Muscle of back (tissue), 11 donors: ENCODE measurements around the gene RIN3. TPM values are rescaled to one million over a fixed set of nuclear protein-coding genes. Genes with fewer than 3 reads are reported as not detected.

Experiments used
- DNase-seq, 3 donors: peaks; one replicate each; pipeline versions ENCODE4 v3.0.0 to v3.0.0-alpha.2; 2013
- polyA plus RNA-seq, 10 donors: library from polyadenylated mRNA; unstranded; fragments of 120-200 nt; gene quantifications; one replicate each; pipeline ENCODE4 v1.2.1, GENCODE V29; 2013; ENCODE audit not compliant: insufficient read length in 10 of 10

RIN3 gene
- polyA plus RNA-seq, 10 donors, result 10.3 to 17.0 (median 12.8) TPM

DNA sequence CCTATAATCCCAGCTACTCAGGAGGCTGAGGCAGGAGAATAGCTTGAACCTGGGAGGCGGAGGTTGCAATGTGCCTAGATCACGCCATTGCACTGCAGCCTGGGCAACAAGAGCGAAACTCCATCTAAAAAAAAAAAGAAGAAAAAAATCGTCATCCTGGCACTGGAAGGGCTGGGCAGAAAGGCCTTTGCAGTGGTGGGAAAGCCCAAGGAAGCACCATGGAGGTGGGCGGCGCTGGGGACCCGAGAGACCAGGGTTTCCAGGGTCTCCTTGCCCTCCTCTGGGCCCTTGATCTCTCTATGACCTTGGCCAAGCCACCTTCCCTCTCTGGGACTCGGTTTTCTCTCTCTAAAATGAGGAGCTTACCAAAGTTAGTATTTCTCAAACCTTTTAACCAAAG lies 169.5 kb downstream of the RIN3 start:
- no peak for DNase-seq

DNA sequence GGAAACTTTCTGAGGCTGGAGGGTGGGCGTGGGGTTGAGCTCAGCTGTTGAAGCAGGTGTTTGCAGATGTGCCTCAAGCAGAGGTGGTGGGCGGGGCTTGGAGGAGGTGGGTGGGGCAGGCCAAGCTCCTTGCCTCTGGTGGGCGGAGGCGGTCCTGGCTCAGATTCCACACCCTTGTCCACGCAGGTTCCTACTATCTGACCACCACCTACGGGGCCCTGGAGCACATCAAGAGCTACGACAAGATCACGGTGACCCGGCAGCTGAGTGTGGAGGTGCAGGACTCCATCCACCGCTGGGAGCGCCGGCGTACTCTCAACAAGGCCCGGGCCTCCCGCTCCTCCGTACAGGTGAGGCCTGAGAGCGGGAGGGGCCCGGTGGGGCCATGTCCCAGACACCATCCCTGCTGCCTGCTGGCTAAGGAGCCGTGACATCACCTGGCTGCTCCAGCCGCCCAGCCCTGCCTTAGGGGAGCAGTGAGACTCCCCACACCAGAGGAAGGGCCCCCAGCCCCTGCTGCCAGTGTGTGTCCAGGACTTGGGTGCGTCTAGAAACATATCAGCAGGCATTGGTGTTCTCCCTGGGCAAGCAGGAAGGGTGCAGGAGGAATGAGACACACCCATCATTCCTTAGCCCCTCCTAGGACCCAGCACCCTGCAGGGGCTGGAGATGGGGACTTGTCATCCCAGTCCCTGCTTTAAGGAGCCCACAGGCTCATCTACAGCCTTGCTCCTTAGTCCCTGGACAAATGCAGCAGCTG lies 171.4 kb downstream of the RIN3 start:
- no peak for DNase-seq

DNA sequence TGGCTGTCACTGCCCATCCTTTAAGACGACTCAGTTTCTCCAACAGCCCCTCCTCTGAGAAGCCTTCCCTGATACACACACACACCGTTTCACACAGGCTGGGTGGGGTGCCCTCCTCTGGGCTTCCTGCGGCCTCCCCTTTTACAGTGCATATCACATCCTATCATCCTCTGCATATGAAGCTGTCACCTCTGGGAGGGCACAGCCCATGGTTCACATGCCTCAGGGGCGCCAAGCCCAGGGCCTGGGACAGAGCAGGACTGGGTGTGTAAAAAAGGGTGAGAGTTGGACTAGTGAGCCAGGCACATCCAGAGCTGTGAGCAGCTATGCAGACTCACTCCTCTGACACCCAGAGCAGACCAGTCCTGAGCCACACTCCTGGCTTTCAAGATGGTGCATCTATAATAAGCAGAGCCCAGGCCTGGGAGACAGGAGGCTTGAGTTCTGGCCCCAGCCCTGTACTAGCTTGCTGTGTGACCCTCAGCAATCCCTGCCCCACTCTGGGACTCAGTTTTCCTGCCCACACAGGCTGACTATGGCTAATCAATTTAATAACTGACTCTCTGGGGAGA lies 172.3 kb downstream of the RIN3 start:
- DNase-seq, result no peak

DNA sequence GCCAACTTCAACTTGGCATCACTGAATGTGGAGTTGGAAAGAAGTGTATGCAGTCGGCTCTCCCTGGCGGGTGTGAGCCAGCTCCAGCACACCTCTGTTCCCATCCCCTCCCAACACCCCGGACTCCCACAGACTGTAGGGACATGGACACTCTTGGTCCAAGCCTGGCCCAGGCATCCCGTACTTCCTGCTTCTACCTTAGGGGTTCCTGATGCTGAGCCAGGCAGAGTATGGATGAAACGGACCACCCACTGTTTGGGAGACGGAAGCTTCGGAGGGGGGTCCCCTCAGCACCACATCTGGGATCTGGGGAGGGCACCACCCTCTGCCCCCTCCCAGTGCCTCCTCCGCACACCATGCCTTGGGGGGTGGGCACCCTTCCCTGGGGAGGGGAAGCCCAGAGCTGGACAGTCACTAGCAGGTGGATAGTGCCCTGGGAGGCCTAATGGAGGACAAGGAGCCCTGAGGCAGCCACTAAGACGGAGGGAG lies 172.9 kb downstream of the RIN3 start:
- no peak for DNase-seq

DNA sequence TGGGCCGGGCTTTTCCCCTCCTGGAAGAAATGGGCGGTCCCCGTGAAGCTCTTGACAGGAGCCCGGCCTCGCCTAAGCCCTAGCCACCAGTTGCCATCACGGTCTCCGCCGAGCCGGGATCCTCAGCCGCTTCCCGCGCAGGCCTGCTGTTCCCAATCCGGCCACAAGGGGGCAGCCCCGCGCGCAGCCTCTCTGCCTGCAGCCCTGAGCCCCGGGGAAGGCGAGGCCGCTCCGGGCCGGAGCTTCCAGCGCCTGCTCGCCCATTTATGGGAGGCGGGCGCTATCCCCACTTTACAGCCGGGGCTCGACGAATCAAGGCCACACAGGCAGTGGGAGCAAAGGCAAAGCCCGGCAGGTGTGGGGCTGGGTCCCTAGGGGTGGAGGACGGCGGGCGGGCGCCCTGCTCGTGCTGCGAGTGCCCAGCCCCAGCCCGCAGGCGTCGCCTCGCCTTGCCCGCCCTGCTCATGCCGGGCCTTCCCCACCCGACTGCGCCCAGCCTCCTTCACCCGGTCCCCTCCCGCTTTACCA lies 173.4 kb downstream of the RIN3 start:
- peak; percentile 63 to 88 (median 76) for DNase-seq

DNA sequence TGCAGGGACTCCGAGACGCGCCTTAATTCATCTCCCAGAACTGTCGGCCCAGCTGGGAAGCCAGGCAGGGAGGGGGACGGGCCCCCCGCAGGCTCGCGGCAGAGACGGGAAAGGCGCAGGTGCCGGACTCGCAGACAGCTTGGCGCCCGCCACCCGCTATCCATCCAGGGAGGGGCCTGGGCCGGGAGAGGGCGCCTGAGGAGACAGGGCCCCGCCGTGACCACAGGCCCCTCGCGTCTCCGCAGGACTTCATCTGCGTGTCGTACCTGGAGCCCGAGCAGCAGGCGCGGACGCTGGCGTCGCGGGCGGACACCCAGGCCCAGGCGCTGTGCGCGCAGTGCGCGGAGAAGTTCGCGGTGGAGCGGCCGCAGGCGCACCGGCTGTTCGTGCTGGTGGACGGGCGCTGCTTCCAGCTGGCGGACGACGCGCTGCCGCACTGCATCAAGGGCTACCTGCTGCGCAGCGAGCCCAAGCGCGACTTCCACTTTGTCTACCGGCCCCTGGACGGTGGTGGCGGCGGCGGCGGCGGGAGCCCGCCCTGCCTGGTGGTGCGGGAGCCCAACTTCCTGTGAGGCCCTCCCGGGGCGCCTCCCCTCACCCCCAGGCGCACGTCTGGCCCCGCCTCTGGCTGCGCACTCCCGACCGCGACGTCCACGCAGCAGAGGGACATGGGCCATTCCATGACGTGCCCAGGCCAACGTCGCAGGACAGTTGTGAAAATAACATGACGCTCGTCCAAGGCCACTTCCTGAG lies 174.3 kb downstream of the RIN3 start:
- DNase-seq, result peak in 1 of 3 donors; percentile 69

DNA sequence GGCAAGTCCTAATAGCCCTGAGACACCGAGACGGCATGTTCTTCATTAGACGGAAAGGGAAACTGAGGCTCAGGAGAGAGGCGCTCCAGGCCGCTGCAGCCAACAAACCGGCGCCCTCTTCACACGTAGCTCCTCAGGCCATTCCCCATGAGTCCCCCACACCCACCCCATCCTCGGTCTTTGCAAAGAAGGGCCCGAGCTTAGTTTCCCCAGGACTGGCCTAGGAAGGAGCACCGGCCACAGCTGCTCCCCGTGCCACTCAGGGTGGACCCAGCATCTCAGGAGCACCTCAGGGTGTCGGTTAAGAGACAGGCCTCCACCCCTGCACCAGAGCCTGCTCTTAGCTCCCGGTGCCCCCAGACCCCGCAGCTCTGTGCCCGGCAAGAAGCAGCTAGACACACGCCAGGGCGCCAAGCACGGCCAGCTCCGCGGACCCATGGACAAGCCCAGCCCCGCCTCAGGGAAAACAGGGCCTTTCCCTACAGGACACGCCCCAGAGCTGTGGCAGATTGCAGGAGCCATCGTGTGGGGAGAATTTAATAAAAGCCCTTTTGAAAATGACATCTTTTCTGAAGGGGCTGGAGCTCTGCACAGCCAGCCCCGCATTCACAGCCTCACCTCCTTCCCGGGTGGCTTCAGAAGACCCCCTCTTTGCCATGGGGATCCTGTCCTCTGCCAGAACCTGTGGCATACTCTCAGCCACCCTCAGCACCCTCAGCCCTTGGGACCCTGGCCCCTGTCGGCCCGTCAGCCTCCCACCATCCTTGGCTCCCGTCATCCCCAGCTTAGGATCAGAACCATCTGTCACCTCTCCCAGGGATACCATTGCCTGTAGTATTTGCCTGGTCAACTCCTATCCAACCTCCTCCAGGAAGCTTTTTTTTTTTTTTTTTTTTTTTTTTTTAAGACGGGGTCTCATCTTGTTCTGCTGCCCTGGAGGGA lies 175.1 kb downstream of the RIN3 start:
- no peak for DNase-seq

DNA sequence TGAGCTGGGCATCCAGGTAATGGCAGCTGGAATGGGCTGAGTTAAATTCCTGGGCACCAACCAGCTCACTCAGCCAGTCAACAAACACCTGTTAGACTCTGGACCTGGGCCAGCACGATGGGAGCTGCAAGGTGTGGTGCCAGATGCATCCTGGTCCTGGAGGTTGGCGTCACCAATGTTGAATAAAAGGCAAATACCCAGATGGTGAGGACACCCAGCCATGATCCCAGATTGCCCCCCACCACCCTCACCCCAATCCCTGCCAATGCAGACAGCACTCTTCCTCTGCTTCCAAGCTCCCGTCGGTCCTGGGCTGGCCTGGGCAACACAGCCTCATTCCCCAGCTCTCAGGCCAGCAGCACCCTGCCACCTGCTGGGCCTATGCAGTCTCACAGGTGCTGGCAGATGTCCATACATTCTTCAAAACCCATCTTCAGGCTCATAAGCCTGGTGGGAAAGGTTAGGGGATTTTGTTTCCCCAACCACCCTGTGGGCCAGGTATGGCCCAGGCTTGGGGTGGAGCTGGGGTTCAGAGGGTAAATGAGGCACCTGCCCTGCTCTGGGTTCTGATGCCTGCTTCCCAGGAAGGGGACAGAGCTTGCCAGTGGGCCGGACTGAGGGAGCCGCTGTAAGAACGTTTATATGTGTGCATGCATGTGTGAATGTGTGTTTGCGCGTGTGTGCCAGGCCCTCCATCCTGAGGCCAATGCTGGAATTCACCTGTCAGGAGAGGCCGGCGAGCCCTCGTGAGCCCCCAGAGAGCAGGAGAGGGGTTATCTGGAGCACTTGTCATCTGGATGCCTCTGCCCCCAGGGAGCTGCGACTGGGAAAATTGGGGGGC lies 176.8 kb downstream of the RIN3 start:
- peak in 1 of 3 donors; percentile 58 for DNase-seq

DNA sequence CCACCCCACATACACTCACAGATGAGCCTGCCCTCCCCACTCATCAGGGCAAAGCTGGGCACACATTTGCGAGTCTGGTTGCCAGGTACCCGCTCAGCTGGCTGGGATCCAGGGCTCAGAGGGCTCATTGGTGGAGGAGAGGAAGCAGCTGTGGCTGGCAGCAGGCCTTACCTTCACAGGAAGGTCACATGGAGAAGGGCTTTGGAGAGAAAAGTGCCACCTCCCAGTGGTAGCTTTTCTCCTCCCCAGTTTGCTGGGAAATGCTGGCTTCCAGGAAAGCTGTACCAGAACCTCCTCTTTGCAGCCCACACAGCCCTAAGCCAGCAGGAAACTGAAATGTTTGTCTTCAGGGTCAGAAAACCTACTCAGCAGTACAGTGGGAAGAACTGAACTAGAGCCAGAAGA lies 179.2 kb downstream of the RIN3 start:
- DNase-seq, result peak in 1 of 3 donors; percentile 47

DNA sequence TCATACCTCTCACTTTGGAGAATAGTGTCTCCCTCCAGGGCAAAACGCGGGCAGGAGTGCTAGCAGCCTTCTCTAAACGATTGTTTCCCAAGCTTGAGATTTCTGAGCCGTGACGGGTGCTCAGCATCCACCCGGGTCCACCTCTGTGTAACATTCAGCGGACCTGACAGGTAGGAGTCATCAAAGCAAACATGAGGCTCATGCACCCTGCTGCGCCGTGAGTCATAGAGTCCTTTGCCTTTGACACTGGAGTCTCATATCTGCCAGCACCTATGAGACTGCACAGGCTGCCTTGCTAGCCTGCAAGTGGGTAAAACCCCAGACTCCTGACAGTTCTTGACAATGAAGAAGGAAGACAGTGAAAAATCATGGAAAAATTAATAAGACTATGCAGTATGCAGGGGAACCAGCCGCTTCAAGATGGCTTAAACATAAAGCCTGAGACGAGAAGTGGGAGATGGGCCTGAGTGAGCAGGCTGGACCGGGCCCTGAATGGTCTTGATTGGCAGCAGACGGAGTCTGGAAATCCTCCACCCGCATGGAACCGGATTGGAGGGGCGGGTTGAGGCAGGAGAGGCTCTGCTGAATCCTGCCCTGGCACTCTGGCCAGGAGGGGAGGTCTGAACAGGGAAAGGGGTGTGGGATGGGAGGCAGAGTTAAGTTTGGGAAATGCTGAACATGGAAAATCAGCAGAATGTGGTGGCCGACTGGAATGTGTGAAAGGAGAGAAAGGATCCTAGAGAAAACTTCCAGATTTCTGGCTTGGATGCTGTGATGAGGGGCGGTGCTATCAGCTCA lies 180.6 kb downstream of the RIN3 start:
- peak in 1 of 3 donors; percentile 62 for DNase-seq

DNA sequence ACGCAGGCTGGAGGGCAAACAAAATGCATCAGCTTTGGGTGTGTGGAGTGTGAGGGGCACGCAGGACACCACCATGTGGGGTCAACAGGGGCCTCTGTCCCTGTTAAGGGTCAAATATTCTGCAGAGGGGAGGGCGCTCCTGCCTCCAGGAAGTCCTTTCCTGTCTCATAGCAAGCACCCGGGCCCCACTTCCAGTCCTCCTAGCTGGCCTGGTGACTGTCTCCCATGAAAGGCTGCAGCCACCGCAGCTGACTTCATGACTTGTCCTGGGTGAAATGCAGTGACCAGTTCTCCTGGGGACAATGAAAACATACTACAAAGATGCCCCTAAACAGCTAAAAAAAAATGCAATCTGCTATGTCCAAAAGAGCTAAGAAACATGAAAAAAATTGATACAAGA lies 181.2 kb downstream of the RIN3 start:
- no peak for DNase-seq

DNA sequence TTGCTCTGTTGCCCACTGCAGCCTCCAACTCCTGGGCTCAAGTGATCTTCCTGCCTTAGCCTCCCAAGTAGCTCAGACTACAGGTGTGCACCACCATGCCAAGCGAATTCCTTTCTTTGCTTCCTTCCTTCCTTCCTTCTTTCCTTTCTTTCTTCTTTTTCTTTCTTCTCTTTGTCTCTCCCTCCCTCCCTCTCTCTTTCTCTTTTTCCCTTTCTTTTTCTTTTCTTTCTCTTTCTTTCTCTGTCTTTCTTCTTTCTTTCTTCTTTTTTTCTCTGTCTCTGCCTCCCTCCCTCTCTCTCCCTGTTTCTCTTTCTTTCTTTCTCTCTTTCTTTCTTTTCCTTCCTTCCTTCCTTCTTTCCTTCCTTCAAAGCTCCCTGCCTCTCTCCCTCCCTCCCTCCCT lies 182.0 kb downstream of the RIN3 start:
- no peak for DNase-seq

DNA sequence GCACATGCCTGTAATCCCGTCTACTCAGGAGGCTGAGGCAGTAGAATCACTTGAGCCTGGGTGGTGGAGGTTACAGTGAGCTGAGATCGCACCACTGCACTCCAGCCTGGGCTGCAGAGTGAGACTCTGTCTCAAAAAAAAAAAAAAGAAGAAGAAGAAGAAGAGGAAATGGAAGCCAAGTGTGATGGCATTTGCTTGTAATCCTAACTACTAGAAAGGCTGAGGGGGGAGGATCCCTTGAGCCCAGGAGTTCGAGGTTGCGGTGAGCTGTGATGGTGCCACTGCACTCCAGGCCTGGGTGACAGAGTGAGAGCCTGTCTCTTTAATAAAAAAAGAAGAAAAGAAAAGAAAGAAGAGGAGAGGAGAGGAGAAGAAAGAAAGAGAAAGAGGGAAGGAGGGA lies 182.8 kb downstream of the RIN3 start:
- no peak for DNase-seq

DNA sequence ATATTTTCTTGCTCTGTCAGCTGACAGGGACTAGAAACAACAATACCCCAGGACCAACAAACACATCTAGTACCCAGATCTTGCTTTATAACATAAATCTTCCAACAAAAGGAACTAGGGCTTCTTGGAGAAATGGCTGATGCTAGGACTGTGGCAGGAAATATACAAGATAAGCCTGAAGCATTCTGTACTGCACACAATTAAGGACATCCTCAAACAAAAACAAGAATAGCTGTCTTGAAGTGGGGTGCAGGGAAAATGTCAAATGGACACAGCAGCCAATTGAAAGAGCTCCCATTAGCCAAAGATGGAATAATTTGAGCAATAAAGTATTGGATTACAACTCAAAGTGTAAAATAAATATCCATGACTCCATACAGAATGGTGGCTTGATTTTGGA lies 184.8 kb downstream of the RIN3 start:
- no peak for DNase-seq

DNA sequence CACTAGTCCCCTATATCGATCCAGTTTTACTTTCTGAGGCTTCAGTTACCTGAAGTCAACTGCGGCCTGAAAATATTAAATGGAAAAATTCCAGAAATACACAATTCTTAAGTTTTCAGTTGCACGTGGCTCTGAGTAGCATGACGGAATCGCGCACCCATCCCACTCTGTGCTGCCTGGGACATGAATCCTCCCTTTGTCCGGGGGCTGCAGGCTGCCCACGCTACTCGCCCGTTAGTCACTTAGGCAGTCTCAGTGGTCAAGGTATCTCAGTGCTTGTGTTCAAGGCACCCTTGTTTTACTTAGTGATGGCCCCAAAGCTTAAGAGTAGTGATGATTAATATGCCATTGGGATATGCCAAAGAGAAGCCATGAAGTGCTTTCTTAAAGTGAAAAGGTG lies 188.2 kb downstream of the RIN3 start:
- DNase-seq, result no peak

DNA sequence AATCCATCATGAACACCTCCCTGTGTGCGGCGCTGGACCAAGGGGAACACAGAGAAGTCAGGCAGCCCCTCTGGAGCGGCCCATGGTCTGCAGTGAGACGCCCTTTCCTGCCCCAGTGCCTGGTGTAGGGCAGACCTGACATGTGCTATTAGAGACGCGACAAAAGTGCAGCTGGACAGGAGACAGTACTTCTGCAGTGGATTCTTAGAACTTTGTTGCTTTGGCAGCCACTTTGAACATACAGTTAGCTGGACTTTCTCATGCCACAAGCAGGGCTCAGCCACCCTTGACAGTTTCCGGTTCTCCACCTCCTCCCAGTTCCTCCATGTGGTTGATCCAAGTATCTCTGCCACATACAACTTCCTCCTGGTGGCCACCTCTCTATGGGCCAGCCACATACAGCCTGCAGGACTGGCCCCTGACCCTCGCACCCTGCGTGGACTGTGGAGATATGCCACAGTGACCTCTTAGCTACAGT lies 188.9 kb downstream of the RIN3 start:
- DNase-seq, result no peak

DNA sequence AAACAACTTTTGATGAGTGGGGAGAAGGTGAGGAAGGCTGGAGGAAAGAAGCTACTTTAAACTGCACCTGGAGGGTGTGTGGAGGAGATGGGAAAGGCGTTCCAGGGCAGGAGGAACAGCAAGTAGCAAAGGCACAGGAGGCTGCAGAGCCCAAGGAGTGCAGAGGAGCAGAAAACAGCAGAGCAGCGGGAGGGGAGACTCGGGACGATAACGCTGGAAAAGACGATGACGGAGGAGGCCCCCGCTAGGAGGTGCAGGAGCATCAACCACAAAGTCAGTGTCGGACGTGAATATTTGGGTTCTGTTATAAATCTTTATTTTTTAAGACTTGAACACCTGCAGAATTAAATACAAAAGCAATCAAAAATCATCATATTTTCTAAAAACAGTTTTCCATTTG lies 189.9 kb downstream of the RIN3 start:
- no peak for DNase-seq

DNA sequence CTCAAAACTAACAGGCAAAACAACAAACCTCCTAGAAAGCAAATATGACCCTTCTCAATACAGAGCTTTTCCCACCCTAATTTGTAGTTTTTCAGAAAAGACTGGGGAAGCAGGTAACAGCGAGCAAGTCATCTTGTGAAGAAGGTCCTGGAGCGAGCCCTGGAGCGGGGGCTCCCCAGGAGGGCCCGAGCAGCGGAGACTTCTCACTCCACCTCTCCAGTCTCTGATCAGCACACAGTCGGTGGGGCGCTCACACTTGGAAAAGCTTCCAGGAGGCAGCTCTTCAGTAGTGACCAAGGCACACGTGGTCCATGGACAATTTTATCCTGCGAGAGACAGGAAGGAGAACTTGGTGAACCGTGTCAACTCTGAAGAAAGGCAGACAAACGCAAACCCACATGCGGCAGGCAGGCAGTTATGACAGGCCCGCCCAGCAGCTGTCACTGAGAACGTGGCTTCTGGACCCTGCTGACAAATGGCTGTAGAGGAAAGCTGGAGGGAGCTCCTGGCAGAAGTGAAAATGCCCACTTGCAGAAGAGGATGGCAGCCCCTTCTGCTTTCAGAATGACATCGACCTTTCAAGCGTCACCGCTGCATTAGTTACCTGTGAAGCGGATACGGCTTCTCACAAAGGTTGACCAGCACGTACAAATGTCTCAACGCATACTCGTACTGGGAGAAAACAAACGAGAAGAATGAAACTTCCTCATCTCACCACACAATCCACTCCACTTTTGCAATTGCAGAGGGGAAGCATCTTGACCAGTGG lies 190.6 kb downstream of the RIN3 start:
- DNase-seq, result peak in 1 of 3 donors; percentile 45

DNA sequence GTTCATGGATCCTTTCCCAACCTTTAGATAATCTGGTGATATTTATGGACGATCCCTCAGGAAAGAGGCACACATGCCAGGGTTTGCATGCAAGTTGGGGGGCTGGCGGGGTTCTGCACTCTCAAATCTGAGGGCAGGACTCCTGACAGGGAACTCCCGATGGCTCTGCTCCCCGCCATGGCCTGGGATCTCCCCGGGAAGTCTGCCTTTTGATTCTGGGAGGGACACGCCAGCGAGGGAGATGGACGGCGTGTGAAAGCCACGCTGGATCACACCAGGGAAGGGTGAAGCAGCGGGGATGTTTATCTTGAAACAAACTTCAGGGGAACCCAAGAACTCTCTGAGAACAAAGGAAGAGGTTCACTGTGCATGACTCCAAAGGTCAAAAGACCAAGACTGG lies 191.2 kb downstream of the RIN3 start:
- DNase-seq, result no peak
